Activated CD4-positive, alpha-beta memory T cell treated with anti-CD3 and anti-CD28 coated beads for 36 hours (primary cell): ENCODE measurements around the gene ADAMTS19. TPM values are rescaled to one million over a fixed set of nuclear protein-coding genes. Genes with fewer than 3 reads are reported as not detected.
A peak's percentile ranks its signal among the peaks of the same experiment; 100 is the strongest.

Experiments
- CTCF ChIA-PET: fragments of 350-600 bp; sonication (Branson Sonifier 250); formaldehyde crosslinking; loops from one replicate; lab custom pipeline; 2021; ENCODE audit warnings: antibody characterized with exemption, inconsistent platforms; lab: Charles Lee
- POLR2A ChIA-PET: fragments of 350-600 bp; sonication (Branson Sonifier 250); formaldehyde crosslinking; loops from one replicate; lab custom pipeline; 2021; ENCODE audit warnings: antibody characterized with exemption; lab: Charles Lee
- DNase-seq: peaks from one replicate; pipeline ENCODE4 v3.0.0-alpha.2; 2020
- H3K27ac Mint-ChIP-seq: one replicate; pipeline ENCODE4 v1.8.0; 2021; ENCODE audit warnings: mixed read lengths
- H3K27me3 Mint-ChIP-seq: one replicate; pipeline ENCODE4 v1.8.0; 2021; ENCODE audit warnings: mixed read lengths
- H3K36me3 Mint-ChIP-seq: one replicate; pipeline ENCODE4 v1.8.0; 2021; ENCODE audit warnings: mixed read lengths
- H3K4me1 Mint-ChIP-seq: one replicate; pipeline ENCODE4 v1.8.0; 2021; ENCODE audit warnings: low read depth, mixed read lengths
- H3K4me3 Mint-ChIP-seq: one replicate; pipeline ENCODE4 v1.8.0; 2021; ENCODE audit warnings: mild to moderate bottlenecking, mixed read lengths
- H3K9me3 Mint-ChIP-seq: one replicate; pipeline ENCODE4 v1.8.0; 2021; ENCODE audit warnings: mixed read lengths
- intact Hi-C: fragments of 100-400 bp; cut with micrococcal nuclease; formaldehyde crosslinking; loops from one replicate; pipeline ENCODE4 v1.15.1; 2023
- total RNA-seq, 2 experiments: library from RNA; stranded (reverse); gene quantifications; one replicate each; pipeline ENCODE4 v1.2.3, GENCODE V29; 2021

The ADAMTS19 gene
- total RNA-seq, 2 experiments from 2014 or later = not detected

- intact Hi-C loops = no loop called here
- CTCF ChIA-PET = no interaction called here
- no peaks in the 10 kb centered on the region for H3K36me3 Mint-ChIP-seq
- H3K9me3 Mint-ChIP-seq = no peaks in the 10 kb centered on the region
- H3K27ac Mint-ChIP-seq = no peak overlapping the region
- H3K27me3 Mint-ChIP-seq = no peaks in the 10 kb centered on the region
- H3K4me3 Mint-ChIP-seq = no peak overlapping the region
- POLR2A ChIA-PET = no interaction called here
- no peak for DNase-seq
- no peaks in the 10 kb centered on the region for H3K4me1 Mint-ChIP-seq
Observed at GRCh38 chr5:129447968-129448367, 12.1 kb upstream of the ADAMTS19 start.

GRCh38 chr5:129448654-129449053, 11.4 kb upstream of the ADAMTS19 start:
- no peaks in the 10 kb centered on the region for H3K27me3 Mint-ChIP-seq
- CTCF ChIA-PET = no interaction called here
- intact Hi-C loops = no loop called here
- H3K36me3 Mint-ChIP-seq = no peaks in the 10 kb centered on the region
- H3K9me3 Mint-ChIP-seq = no peaks in the 10 kb centered on the region
- POLR2A ChIA-PET = no interaction called here
- H3K27ac Mint-ChIP-seq = no peak overlapping the region
- H3K4me1 Mint-ChIP-seq = no peaks in the 10 kb centered on the region
- H3K4me3 Mint-ChIP-seq = no peak overlapping the region
- no peak for DNase-seq

- no peaks in the 10 kb centered on the region for H3K4me1 Mint-ChIP-seq
- DNase-seq = no peak
- H3K9me3 Mint-ChIP-seq = no peaks in the 10 kb centered on the region
- ChIA-PET CTCF (no interaction called here), POLR2A (no interaction called here)
- H3K36me3 Mint-ChIP-seq = peaks cover 1% of the 10 kb centered on the region
- intact Hi-C loops = no loop called here
- peaks cover 6% of the 10 kb centered on the region for H3K27me3 Mint-ChIP-seq
- no peak overlapping the region for H3K4me3 Mint-ChIP-seq
- H3K27ac Mint-ChIP-seq = no peak overlapping the region
Observed at GRCh38 chr5:129454461-129454860, 5.6 kb upstream of the ADAMTS19 start.

GRCh38 chr5:129459450-129459776, 685 bp upstream of the ADAMTS19 start:
- ChIA-PET CTCF (interaction anchor here (0.7 kb wide), 1 partner anchor 12 kb away, joined by 4 read pairs; no protein-coding TSS in a partner anchor), POLR2A (no interaction called here)
- no peak overlapping the region for H3K27ac Mint-ChIP-seq
- no peaks in the 10 kb centered on the region for H3K9me3 Mint-ChIP-seq
- intact Hi-C loops = no loop called here
- peaks cover 28% of the 10 kb centered on the region for H3K27me3 Mint-ChIP-seq
- peaks cover 1% of the 10 kb centered on the region for H3K36me3 Mint-ChIP-seq
- H3K4me1 Mint-ChIP-seq = peaks cover 12% of the 10 kb centered on the region
- no peak for DNase-seq
- no peak overlapping the region for H3K4me3 Mint-ChIP-seq

- CTCF ChIA-PET = interaction anchor here (1.4 kb wide), 1 partner anchor 307 kb away, joined by 3 read pairs; no protein-coding TSS in a partner anchor
- Mint-ChIP-seq H3K27me3 (peaks cover 28% of the 10 kb centered on the region), H3K9me3 (no peaks in the 10 kb centered on the region)
Observed at GRCh38 chr5:129460672-129460935, 506 bp downstream of the ADAMTS19 start.

GRCh38 chr5:129460936-129461710, 1.0 kb downstream of the ADAMTS19 start:
- ChIA-PET CTCF (interaction anchor here (0.6 to 1.4 kb wide), 2 partner anchors 306 to 417 kb away, joined by 3 to 4 read pairs; no protein-coding TSS in a partner anchor), POLR2A (no interaction called here)
- intact Hi-C loops = loop anchor here (2.0 kb wide), 1 partner anchor 308 kb away; no protein-coding TSS in a partner anchor
- DNase-seq = peak; percentile 41
- Mint-ChIP-seq H3K9me3 (no peaks in the 10 kb centered on the region), H3K4me1 (peaks cover 12% of the 10 kb centered on the region), H3K36me3 (peaks cover 1% of the 10 kb centered on the region), H3K4me3 (no peak overlapping the region), H3K27me3 (peaks cover 32% of the 10 kb centered on the region), H3K27ac (no peak overlapping the region)

More at GRCh38 chr5:129460672-129460935, 506 bp downstream of the ADAMTS19 start:
- no peak for DNase-seq
- no peak overlapping the region for H3K4me3 Mint-ChIP-seq
- peaks cover 12% of the 10 kb centered on the region for H3K4me1 Mint-ChIP-seq
- intact Hi-C loops = loop anchor here (2.0 kb wide), 1 partner anchor 308 kb away; no protein-coding TSS in a partner anchor
- POLR2A ChIA-PET = no interaction called here
- H3K36me3 Mint-ChIP-seq = peaks cover 1% of the 10 kb centered on the region
- H3K27ac Mint-ChIP-seq = no peak overlapping the region

GRCh38 chr5:129461711-129462332, 1.7 kb downstream of the ADAMTS19 start:
- Mint-ChIP-seq H3K36me3 (peaks cover 1% of the 10 kb centered on the region), H3K4me1 (peaks cover 12% of the 10 kb centered on the region), H3K27me3 (peaks cover 32% of the 10 kb centered on the region), H3K4me3 (peak overlapping the region; percentile 27), H3K9me3 (no peaks in the 10 kb centered on the region), H3K27ac (no peak overlapping the region)
- ChIA-PET CTCF (interaction anchor here (0.6 to 1.4 kb wide), 2 partner anchors 305 to 416 kb away, joined by 3 to 4 read pairs; no protein-coding TSS in a partner anchor), POLR2A (no interaction called here)
- no peak for DNase-seq
- intact Hi-C loops = loop anchor here (2.0 kb wide), 1 partner anchor 307 kb away; no protein-coding TSS in a partner anchor

- Mint-ChIP-seq H3K4me3 (no peak overlapping the region), H3K9me3 (no peaks in the 10 kb centered on the region), H3K27ac (no peak overlapping the region), H3K4me1 (peaks cover 5% of the 10 kb centered on the region), H3K27me3 (peaks cover 17% of the 10 kb centered on the region), H3K36me3 (no peaks in the 10 kb centered on the region)
- DNase-seq = no peak
- intact Hi-C loops = no loop called here
- POLR2A ChIA-PET = no interaction called here
- CTCF ChIA-PET = no interaction called here
Observed at GRCh38 chr5:129465776-129466344, 5.8 kb downstream of the ADAMTS19 start.

- POLR2A ChIA-PET = no interaction called here
- H3K36me3 Mint-ChIP-seq = no peaks in the 10 kb centered on the region
- no peaks in the 10 kb centered on the region for H3K9me3 Mint-ChIP-seq
- no peaks in the 10 kb centered on the region for H3K27me3 Mint-ChIP-seq
- no peak overlapping the region for H3K27ac Mint-ChIP-seq
- intact Hi-C loops = no loop called here
- CTCF ChIA-PET = no interaction called here
- H3K4me3 Mint-ChIP-seq = no peak overlapping the region
- no peak for DNase-seq
- H3K4me1 Mint-ChIP-seq = no peaks in the 10 kb centered on the region
Observed at GRCh38 chr5:129474544-129474943, 14.4 kb downstream of the ADAMTS19 start.

- Mint-ChIP-seq H3K27ac (no peak overlapping the region), H3K9me3 (no peaks in the 10 kb centered on the region), H3K4me3 (no peak overlapping the region), H3K4me1 (no peaks in the 10 kb centered on the region), H3K36me3 (no peaks in the 10 kb centered on the region), H3K27me3 (no peaks in the 10 kb centered on the region)
- ChIA-PET CTCF (no interaction called here), POLR2A (no interaction called here)
- no peak for DNase-seq
- intact Hi-C loops = no loop called here
Observed at GRCh38 chr5:129476751-129477150, 16.7 kb downstream of the ADAMTS19 start.

GRCh38 chr5:129477532-129477931, 17.4 kb downstream of the ADAMTS19 start:
- ChIA-PET CTCF (no interaction called here), POLR2A (no interaction called here)
- H3K27me3 Mint-ChIP-seq = no peaks in the 10 kb centered on the region
- no peaks in the 10 kb centered on the region for H3K9me3 Mint-ChIP-seq
- no peaks in the 10 kb centered on the region for H3K36me3 Mint-ChIP-seq
- H3K4me3 Mint-ChIP-seq = no peak overlapping the region
- DNase-seq = no peak
- no peak overlapping the region for H3K27ac Mint-ChIP-seq
- intact Hi-C loops = no loop called here
- H3K4me1 Mint-ChIP-seq = no peaks in the 10 kb centered on the region

- Mint-ChIP-seq H3K9me3 (no peaks in the 10 kb centered on the region), H3K27ac (no peak overlapping the region), H3K4me3 (no peak overlapping the region), H3K36me3 (no peaks in the 10 kb centered on the region), H3K27me3 (no peaks in the 10 kb centered on the region), H3K4me1 (no peaks in the 10 kb centered on the region)
- intact Hi-C loops = no loop called here
- DNase-seq = no peak
- ChIA-PET POLR2A (no interaction called here), CTCF (no interaction called here)
Observed at GRCh38 chr5:129481161-129481560, 21.1 kb downstream of the ADAMTS19 start.
